Heart left ventricle (tissue), 16 donors: ENCODE data around the gene MAN1C1. TPM values are rescaled to one million over a fixed set of nuclear protein-coding genes. Genes with fewer than 3 reads are reported as not detected.

Experiments
- ATAC-seq, 4 donors: fragments of 200-7000 bp; cut with Tn5 transposase; one replicate each; pipeline ENCODE4 v1.9.1; 2020 to 2022; ENCODE audit warnings: moderate library complexity in 4 of 4, mild to moderate bottlenecking in 3 of 4, moderate number of reproducible peaks in 1 of 4
- DNase-seq, 5 donors: peaks; one replicate each; pipeline ENCODE4 v3.0.0-alpha.2; 2020
- H3K27ac ChIP-seq, 12 donors: fragments of 200-600 bp; sonication (generic) in 4 of 12; one replicate each; pipeline versions ENCODE4 v1.5.0 to v1.8.0; 2016 to 2022; ENCODE audit warnings: mild to moderate bottlenecking in 2 of 12
- H3K27me3 ChIP-seq, 9 donors: fragments of 200-600 bp; sonication (generic) in 2 of 9; one replicate each; pipeline versions ENCODE4 v1.5.1 to v1.8.0; 2016 to 2022; ENCODE audit warnings: mild to moderate bottlenecking in 3 of 9
- H3K36me3 ChIP-seq, 9 donors: fragments of 200-600 bp; sonication (generic) in 2 of 9; one replicate each; pipeline versions ENCODE4 v1.5.0 to v1.8.0; 2018 to 2022; ENCODE audit warnings: mild to moderate bottlenecking in 2 of 9
- H3K4me1 ChIP-seq, 12 donors: fragments of 200-600 bp; sonication (generic) in 4 of 12; one replicate each; pipeline versions ENCODE4 v1.5.0 to v1.8.0; 2016 to 2022; ENCODE audit warnings: mild to moderate bottlenecking in 3 of 12
- H3K4me3 ChIP-seq, 12 donors: fragments of 200-600 bp; sonication (generic) in 4 of 12; one replicate each; pipeline versions ENCODE4 v1.5.0 to v1.8.0; 2017 to 2022; ENCODE audit warnings: mild to moderate bottlenecking in 9 of 12, moderate library complexity in 4 of 12
- H3K9me3 ChIP-seq, 12 donors: fragments of 200-600 bp; sonication (generic) in 4 of 12; one replicate each; pipeline versions ENCODE4 v1.5.0 to v1.8.0; 2016 to 2022; ENCODE audit warnings: mild to moderate bottlenecking in 1 of 12
- POLR2A ChIP-seq, 2 donors: fragments of 450-650 bp; IDR thresholded peaks; one replicate each; pipeline ENCODE4 v1.6.1; 2017; ENCODE audit warnings: antibody characterized with exemption in 2 of 2, mild to moderate bottlenecking in 2 of 2, moderate library complexity in 2 of 2
- WGBS, 4 donors: extraction: QIAGEN DNeasy Blood & Tissue Kit in 2 of 4; methylation state at CpG; one replicate each; pipeline versions ENCODE4 v1.1.5 to v1.1.7; 2013 to 2018; 5-methylcytosine and 5-hydroxymethylcytosine counted together
- intact Hi-C, 10 donors: fragments of 100-400 bp; cut with DNase I; formaldehyde crosslinking; loops; one replicate each; pipeline versions ENCODE4 v1.11.1 to v1.14.2; 2022
- polyA plus RNA-seq, 2 donors: library from polyadenylated mRNA; stranded (reverse); fragments of 200-250 nt; gene quantifications; one replicate each; pipeline ENCODE4 v1.2.3, GENCODE V29; 2013
- total RNA-seq, 9 donors: library from RNA; depleted of rRNA in 2 of 9; stranded (reverse); fragments of >200 nt in 2 of 9; fragmentation: NEBNext Ultra II Directional in 3 of 9; extraction: Animal tissue kit (Norgen Biotek cat#: 25700) in 3 of 9; gene quantifications; one replicate each; pipeline versions ENCODE4 v1.1.0 to v1.2.4, GENCODE V29; 2016 to 2023
- TF ChIP-seq, protein P1 (sequence below), 12 donors: fragments of 200-600 bp; sonication (generic) in 4 of 12; IDR thresholded peaks; one replicate each; pipeline versions ENCODE4 v1.5.0 to v1.8.0; 2018 to 2022; ENCODE audit warnings: antibody characterized with exemption in 12 of 12, mild to moderate bottlenecking in 5 of 12
- donor health status: ischemic (EF 13 %, LVEDD 7.1; RV severe dilation, severe dysfunction).
- donor health status: healthy with polysubstance abuse.
- donor health status: DM: no; HTN: yes; CAD: no.
- donor health status: DM: no; HTN: no; CAD: no.
- donor health status: ischemic (EF 25% LVEDD 6.9; RV normal size, moderate dysfunction).
- donor health status: ischemic (EF 25% LVEDD 5.7; RV mildly dilated, moderate dysfunction).
- donor health status: healthy.
- donor health status: DM: yes; HTN: yes; CAD: no.
- donor health status: ischemic (EF 35%, LVEDD 5.7; RV mildly dilated, moderate dysfunction).
- donor health status: nonischemic (EF 11% LVEDD 7.7; RV severe dilation, severe dysfunction).
- donor health status: DM: yes; HTN: yes; CAD: no.
- donor health status: PGD.
- donor health status: ischemic (EF 29% LVEDD 5.4; RV normal size, mild dysfunction).
- donor health status: nonischemic (EF 23%, LVEDD 6.1; RV moderate dilation, normal function).

Gene MAN1C1
- total and polyA plus RNA-seq, 11 donors = 7.7 to 25.7 (median 14.7) TPM

DNA sequence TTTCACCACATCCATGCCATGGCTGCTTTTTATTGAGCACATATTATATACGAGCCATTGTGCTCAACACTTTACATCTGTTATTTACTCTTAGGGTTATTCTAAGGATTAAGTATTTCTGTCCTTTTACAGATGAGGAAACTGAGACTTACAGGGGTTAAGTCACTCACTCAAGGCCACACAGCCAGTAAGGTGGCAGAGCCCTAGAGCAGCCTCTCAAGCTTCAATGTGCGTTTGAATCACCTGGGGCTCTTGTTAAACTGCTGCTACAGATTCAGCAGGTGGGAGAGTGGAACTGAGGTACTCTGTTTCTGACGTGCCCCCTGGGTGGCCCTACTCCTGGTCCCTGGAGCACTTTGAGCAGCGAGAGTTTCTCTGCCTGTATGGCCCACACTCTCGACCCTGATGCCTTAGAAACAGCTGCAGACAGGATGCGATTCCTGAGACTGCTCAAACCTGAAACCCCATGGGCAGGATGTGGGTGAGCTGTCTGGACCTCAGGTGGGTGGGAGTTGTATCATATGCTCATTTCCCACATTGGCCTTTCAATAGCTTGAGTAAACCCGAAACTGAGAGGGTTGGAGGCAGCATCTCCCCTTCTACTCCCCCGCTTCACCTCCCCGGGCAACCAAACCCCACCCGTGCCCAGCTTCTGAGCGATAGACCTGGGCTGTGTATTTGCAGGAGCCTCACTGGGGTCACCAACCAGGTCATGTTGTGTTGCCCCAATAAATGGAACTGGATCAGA is 59.3 kb downstream of the MAN1C1 start:
- Histone ChIP-seq H3K4me3 (no peak overlapping the region), H3K4me1 (peaks cover 4 to 37% (median 25%) of the 10 kb centered on the region in 12 donors), H3K36me3 (peaks cover 0 to 4% (median 0%) of the 10 kb centered on the region in 9 donors), H3K27ac (no peak overlapping the region), H3K27me3 (no peaks in the 10 kb centered on the region), H3K9me3 (no peaks in the 10 kb centered on the region)
- no peak for TF ChIP-seq POLR2A (IDR thresholded peaks at IDR 0.05)
- TF ChIP-seq, protein P1, sequence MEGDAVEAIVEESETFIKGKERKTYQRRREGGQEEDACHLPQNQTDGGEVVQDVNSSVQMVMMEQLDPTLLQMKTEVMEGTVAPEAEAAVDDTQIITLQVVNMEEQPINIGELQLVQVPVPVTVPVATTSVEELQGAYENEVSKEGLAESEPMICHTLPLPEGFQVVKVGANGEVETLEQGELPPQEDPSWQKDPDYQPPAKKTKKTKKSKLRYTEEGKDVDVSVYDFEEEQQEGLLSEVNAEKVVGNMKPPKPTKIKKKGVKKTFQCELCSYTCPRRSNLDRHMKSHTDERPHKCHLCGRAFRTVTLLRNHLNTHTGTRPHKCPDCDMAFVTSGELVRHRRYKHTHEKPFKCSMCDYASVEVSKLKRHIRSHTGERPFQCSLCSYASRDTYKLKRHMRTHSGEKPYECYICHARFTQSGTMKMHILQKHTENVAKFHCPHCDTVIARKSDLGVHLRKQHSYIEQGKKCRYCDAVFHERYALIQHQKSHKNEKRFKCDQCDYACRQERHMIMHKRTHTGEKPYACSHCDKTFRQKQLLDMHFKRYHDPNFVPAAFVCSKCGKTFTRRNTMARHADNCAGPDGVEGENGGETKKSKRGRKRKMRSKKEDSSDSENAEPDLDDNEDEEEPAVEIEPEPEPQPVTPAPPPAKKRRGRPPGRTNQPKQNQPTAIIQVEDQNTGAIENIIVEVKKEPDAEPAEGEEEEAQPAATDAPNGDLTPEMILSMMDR (IDR thresholded peaks at IDR 0.05) = no peak
- no peak for DNase-seq
- 81 to 88% (median 85%) methylated on average over 11 of the region's 11 CpGs for WGBS, 4 donors
- ATAC-seq = no peak
- intact Hi-C loops = loop anchor here in 1 of 10 donors (10.0 kb wide), 1 partner anchor 51 kb away; no protein-coding TSS in a partner anchor

DNA sequence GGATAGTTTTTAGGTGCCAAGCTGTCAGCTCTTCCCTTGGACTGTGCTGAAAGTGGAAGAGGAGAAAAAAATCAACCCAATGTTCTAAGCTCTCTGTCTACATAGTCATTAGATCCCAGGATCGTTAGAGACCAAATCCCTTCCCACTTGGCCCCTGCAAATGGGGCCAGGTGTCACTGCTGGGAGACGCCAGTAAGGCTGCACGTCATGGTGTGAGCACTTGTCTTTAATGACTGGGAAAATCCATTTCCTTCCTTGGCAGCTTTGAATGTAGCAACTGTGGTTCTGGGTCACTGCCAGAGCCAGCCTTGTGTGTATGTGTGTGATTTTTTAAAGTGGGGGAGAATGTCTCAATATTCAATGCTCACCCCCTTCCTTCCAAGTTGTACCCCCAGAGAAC is 59.9 kb downstream of the MAN1C1 start:
- TF ChIP-seq, protein P1 (IDR thresholded peaks at IDR 0.05) = no peak
- intact Hi-C loops = loop anchor here in 1 of 10 donors (10.0 kb wide), 1 partner anchor 52 kb away; no protein-coding TSS in a partner anchor
- DNase-seq (peak in 3 of 5 donors; percentile 39 to 53 (median 43)), ATAC-seq (peak; percentile 37 to 69 (median 58))
- H3K9me3 ChIP-seq = no peaks in the 10 kb centered on the region
- no peak overlapping the region for H3K27ac ChIP-seq
- H3K36me3 ChIP-seq = peaks cover 0 to 4% (median 0%) of the 10 kb centered on the region in 9 donors
- peaks cover 4 to 37% (median 25%) of the 10 kb centered on the region in 12 donors for H3K4me1 ChIP-seq
- no peaks in the 10 kb centered on the region for H3K27me3 ChIP-seq
- no peak overlapping the region for H3K4me3 ChIP-seq
- 3 to 13% (median 10%) methylated on average over 3 of the region's 3 CpGs for WGBS, 4 donors

DNA sequence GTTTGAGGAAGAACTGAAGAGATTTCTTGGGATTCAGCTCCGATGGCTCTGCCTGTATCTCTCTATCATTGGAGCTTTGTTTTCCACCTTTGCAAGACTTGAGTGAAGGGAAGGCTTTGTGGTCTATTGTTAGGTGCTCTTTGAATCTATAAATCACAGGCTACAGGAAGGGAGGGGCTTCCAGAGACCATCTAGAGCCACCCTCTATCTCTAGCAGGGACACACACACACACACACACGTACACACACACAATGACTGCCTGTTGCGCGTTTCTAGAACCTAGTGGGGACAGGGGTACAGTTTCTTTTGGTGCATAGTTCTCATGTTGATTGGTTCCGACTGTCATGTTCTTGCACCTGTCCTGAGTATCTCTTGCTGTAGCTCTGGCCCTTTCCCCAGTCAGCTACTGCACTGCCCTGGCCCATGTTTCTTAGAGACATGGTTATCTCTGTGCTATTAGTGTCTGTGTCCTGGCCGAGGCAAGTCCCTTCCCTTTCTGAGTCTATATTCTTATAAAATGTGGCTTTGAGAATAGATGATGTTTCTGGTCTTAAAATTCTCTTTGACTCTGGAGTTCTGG is 60.7 kb downstream of the MAN1C1 start:
- Histone ChIP-seq H3K9me3 (no peaks in the 10 kb centered on the region), H3K4me3 (no peak overlapping the region), H3K27me3 (no peaks in the 10 kb centered on the region), H3K27ac (no peak overlapping the region), H3K36me3 (peaks cover 0 to 3% (median 0%) of the 10 kb centered on the region in 9 donors), H3K4me1 (peaks cover 4 to 41% (median 25%) of the 10 kb centered on the region in 12 donors)
- intact Hi-C loops = loop anchor here in 1 of 10 donors (10.0 kb wide), 1 partner anchor 52 kb away; no protein-coding TSS in a partner anchor
- 61 to 65% (median 63%) methylated on average over 6 of the region's 6 CpGs for WGBS, 4 donors
- TF ChIP-seq, protein P1 (IDR thresholded peaks at IDR 0.05) = no peak
- no peak for TF ChIP-seq POLR2A (IDR thresholded peaks at IDR 0.05)
- no peak for DNase-seq
- peak in 3 of 4 donors; percentile 22 to 38 (median 29) for ATAC-seq

DNA sequence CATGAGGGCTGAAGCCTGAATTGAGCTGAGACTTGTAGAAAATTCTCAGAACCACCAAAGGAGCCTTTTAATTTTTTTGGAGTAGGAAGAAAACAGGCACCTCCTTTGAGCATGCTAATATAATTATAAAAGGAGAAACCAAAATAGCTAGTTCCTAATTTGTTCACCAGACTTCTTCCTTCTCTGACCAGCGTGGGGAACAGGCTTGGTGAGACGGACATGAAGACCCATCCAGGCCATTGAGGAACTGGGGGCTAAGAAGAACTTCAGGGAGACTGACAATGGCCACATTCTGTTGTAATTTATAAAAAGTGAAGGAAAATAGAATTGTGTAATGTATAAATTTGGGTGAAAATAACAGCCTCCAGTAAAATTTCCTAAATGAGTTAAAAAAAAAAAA is 62.6 kb downstream of the MAN1C1 start:
- intact Hi-C loops = loop anchor here in 1 of 10 donors (10.0 kb wide), 1 partner anchor 54 kb away; no protein-coding TSS in a partner anchor
- WGBS, 4 donors = 47 to 67% (median 62%) methylated on average over 2 of the region's 2 CpGs
- peaks cover 4 to 43% (median 26%) of the 10 kb centered on the region in 12 donors for H3K4me1 ChIP-seq

More for the DNA sequence above, 62.6 kb downstream of the MAN1C1 start:
- Histone ChIP-seq H3K4me3 (no peak overlapping the region), H3K9me3 (no peaks in the 10 kb centered on the region), H3K36me3 (no peaks in the 10 kb centered on the region), H3K27ac (peak overlapping the region in 1 of 12 donors; percentile 20), H3K27me3 (no peaks in the 10 kb centered on the region)
- TF ChIP-seq, protein P1 (IDR thresholded peaks at IDR 0.05) = no peak
- TF ChIP-seq POLR2A (IDR thresholded peaks at IDR 0.05) = no peak
- ATAC-seq (no peak), DNase-seq (no peak)
